Mesothelial cell of epicardium (in vitro differentiated cells): ENCODE measurements around the gene FXYD2. TPM values are rescaled to one million over a fixed set of nuclear protein-coding genes. Genes with fewer than 3 reads are reported as not detected.
A peak's percentile ranks its signal among the peaks of the same experiment; 100 is the strongest.

ENCODE experiments used
- DNase-seq, 2 experiments: peaks; one replicate each; pipeline ENCODE4 v3.0.0; 2021; ENCODE audit warnings: low spot score in 2 of 2; ENCODE audit not compliant: unreplicated experiment in 2 of 2
- H3K27ac Mint-ChIP-seq: 2 replicates; pipeline ENCODE4 v1.8.0; 2021; ENCODE audit warnings: mixed read lengths
- H3K27me3 Mint-ChIP-seq: 2 replicates; pipeline ENCODE4 v1.8.0; 2021; ENCODE audit warnings: low read depth, mixed read lengths
- H3K36me3 Mint-ChIP-seq: 2 replicates; pipeline ENCODE4 v1.8.0; 2021; ENCODE audit warnings: mixed read lengths
- H3K4me1 Mint-ChIP-seq: 2 replicates; pipeline ENCODE4 v1.8.0; 2021; ENCODE audit warnings: mixed read lengths
- H3K4me3 Mint-ChIP-seq: 2 replicates; pipeline ENCODE4 v1.8.0; 2021; ENCODE audit warnings: mild to moderate bottlenecking, moderate library complexity, mixed read lengths
- H3K9me3 Mint-ChIP-seq: 2 replicates; pipeline ENCODE4 v1.8.0; 2021; ENCODE audit warnings: mixed read lengths
- CTCF ChIP-seq: fragments of 200-600 bp; sonication (generic); IDR thresholded peaks from one replicate; pipeline ENCODE4 v1.5.0; 2021; ENCODE audit warnings: antibody characterized with exemption; ENCODE audit not compliant: unreplicated experiment
- total RNA-seq: library from RNA; stranded (reverse); gene quantifications from 3 replicates; pipeline ENCODE4 v1.2.1, GENCODE V29; 2021

FXYD2 gene
- total RNA-seq, 1 donor from 2014 or later, result 6.3 TPM

GRCh38 chr11:117839936-117840813, 15.6 kb upstream of the FXYD2 start:
- TF ChIP-seq CTCF, result no peak
- no peaks in the 10 kb centered on the region for H3K9me3 Mint-ChIP-seq
- H3K4me3 Mint-ChIP-seq, result no peak overlapping the region
- H3K4me1 Mint-ChIP-seq, result no peaks in the 10 kb centered on the region
- H3K27me3 Mint-ChIP-seq, result no peaks in the 10 kb centered on the region
- DNase-seq, result peak; percentile 10 to 34
- H3K36me3 Mint-ChIP-seq, result peaks cover 28% of the 10 kb centered on the region
- H3K27ac Mint-ChIP-seq, result no peak overlapping the region

GRCh38 chr11:117839380-117839881, 14.9 kb upstream of the FXYD2 start:
- H3K27me3 Mint-ChIP-seq, result no peaks in the 10 kb centered on the region
- peak in 1 of 2 experiments; percentile 21 for DNase-seq
- no peak for TF ChIP-seq CTCF
- no peaks in the 10 kb centered on the region for H3K4me1 Mint-ChIP-seq
- peaks cover 34% of the 10 kb centered on the region for H3K36me3 Mint-ChIP-seq
- H3K9me3 Mint-ChIP-seq, result no peaks in the 10 kb centered on the region
- no peak overlapping the region for H3K27ac Mint-ChIP-seq
- H3K4me3 Mint-ChIP-seq, result no peak overlapping the region

GRCh38 chr11:117838901-117839300, 14.4 kb upstream of the FXYD2 start:
- Mint-ChIP-seq H3K27ac (no peak overlapping the region), H3K4me1 (peaks cover under 1% of the 10 kb centered on the region), H3K9me3 (no peaks in the 10 kb centered on the region), H3K27me3 (no peaks in the 10 kb centered on the region), H3K36me3 (peaks cover 34% of the 10 kb centered on the region), H3K4me3 (no peak overlapping the region)
- no peak for DNase-seq
- no peak for TF ChIP-seq CTCF

GRCh38 chr11:117837791-117838190, 13.2 kb upstream of the FXYD2 start:
- H3K27ac Mint-ChIP-seq, result no peak overlapping the region
- DNase-seq, result peak in 1 of 2 experiments; percentile 29
- H3K4me1 Mint-ChIP-seq, result peaks cover 11% of the 10 kb centered on the region
- H3K36me3 Mint-ChIP-seq, result peaks cover 34% of the 10 kb centered on the region
- H3K4me3 Mint-ChIP-seq, result no peak overlapping the region
- no peak for TF ChIP-seq CTCF
- no peaks in the 10 kb centered on the region for H3K27me3 Mint-ChIP-seq
- no peaks in the 10 kb centered on the region for H3K9me3 Mint-ChIP-seq

- H3K4me3 Mint-ChIP-seq, result no peak overlapping the region
- H3K27me3 Mint-ChIP-seq, result peaks cover 2% of the 10 kb centered on the region
- peak; percentile 0 to 33 for DNase-seq
- H3K36me3 Mint-ChIP-seq, result peaks cover 34% of the 10 kb centered on the region
- TF ChIP-seq CTCF, result no peak
- peaks cover 12% of the 10 kb centered on the region for H3K4me1 Mint-ChIP-seq
- H3K27ac Mint-ChIP-seq, result no peak overlapping the region
- H3K9me3 Mint-ChIP-seq, result no peaks in the 10 kb centered on the region
Observed at GRCh38 chr11:117837070-117837776, 12.7 kb upstream of the FXYD2 start.
